Activated CD8-positive, alpha-beta memory T cell treated with anti-CD3 and anti-CD28 coated beads for 48 hours (primary cell): Measurements from ENCODE around the gene SWI5.
"Not testable (repeated sequence)": the region's sequence is repeated elsewhere in the genome, so short reads cannot be mapped to it uniquely, and the experiment has no call there.

ENCODE experiments used
- DNase-seq, 3 experiments: peaks; one replicate each; pipeline ENCODE4 v3.0.0-alpha.2; 2020; ENCODE audit warnings: low read depth in 2 of 3, low spot score in 2 of 3

The SWI5 gene

GRCh38 chr9:128276008-128276573 lies at the start of gene SWI5:
Gene SWI5 (plus strand): TSS chr9:128276276.
- DNase-seq: peak; percentile 99 to 100 (median 100)

GRCh38 chr9:128226412-128226801 lies 49.7 kb upstream of the SWI5 start:
- no peak for DNase-seq

GRCh38 chr9:128230897-128231296 lies 45.2 kb upstream of the SWI5 start:
- not testable (repeated sequence) for DNase-seq

DNA sequence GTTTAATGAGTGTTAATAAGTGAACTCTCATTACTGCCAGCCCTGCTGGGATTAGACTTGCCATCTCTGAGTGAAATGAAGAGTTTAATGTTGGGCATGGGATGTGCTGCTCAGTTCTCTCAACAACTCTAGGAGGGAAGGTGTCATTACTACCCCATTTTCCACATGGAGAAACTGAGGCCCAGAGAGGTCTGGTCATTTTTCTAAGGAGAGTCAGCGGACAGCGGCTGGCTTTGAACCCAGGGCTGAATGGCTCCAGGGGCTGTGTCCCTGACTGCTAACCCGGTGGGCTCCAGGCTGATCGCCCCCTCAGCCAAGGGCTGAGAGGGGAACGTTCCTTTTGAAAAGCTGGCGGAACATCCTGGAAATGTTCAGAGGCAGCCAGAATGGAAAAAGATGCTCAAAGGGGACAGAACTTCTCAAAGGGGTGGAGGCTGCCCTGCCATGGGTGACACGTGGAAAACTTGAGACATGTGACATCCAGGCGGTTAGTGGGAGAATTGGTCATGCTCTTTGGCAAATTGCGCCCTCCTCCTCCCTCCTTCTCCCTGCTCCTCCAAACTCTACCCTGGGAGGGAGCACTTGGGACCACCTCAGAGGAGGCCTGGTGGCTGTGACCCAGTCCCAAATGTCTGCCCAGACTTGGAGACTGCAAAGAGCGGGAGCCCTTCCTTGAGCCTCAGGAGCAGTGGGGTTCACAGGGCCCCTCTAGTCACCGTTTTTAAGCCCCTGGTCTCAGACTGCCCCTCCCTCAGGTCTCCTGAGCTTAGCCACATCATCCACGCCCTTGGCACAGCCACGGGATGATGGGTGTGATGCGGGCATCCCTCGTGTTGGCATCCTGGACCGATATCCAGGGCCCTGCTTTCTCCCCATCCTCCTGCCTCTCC lies 44.2 kb upstream of the SWI5 start:
- DNase-seq: no peak

DNA sequence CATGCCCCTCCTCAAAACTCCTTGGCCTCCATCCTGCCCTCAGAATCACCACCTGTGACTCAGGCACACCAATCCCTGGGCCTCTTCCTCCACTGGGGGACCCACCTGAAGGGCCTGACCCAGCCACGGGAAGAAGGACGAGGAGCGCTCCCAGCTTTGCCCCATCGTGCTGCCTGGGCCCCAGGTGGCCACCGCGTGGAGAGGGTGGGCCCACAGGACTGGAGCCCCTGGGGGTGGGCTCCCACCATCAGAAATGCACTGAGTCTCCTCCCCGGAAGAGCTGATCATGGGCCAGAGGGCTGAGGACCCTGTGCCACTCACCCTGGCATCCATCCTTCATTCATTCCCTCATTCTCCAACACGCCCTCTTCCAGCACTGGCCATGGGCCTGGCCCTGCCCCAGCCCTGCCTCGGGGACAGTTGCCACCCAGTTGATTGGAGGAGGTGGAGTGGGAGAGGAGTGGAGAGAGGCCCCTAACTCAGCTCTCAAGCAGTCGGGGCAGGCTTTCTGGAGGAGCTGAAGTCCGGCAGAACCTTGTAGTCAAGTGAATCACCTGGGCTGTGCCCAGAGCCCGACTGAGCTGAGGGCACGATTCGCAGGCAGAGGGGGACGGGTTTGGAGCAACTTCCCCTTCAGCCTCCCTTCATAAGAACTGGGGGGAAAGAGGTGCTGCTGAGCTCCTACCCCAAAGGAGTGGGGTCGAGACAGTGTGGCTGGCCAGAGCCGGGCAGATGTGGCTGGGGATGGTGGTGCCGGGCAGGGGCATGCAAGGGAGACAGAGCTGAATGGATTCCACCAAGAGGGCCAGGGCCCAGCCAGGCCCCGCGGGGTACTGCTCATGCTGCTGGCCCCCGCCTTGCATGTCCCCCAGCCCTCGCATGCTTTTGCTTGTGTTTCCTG lies 43.3 kb upstream of the SWI5 start:
- DNase-seq: no peak

DNA sequence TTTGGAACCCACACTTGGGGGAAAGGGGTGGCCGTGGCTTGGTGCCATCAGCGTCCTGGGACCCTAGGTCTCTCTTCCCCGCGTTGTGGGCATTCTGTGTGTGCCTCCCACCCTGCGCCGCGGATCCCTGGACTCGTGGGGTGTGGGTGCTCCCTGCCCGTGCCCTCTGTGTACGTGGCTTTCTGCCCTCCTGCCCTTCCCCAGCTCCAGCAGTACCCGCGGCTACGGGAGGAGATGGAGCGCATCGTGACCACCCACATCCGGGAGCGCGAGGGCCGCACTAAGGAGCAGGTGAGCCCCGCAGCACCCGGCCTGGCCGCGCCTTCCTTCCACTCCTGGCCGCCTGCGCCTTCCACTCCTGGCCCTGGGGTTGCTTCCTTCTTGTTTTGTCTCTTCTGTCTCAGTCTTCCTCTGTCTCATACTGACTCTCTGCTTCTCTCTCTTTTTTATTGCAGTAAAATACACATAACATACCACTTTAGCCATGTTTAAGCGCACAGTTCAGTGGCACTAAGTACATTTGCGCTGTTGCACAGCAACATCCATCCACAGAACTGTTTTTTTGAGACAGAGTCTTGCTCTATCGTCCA lies 42.2 kb upstream of the SWI5 start:
- DNase-seq: no peak

GRCh38 chr9:128242124-128242523 lies 34.0 kb upstream of the SWI5 start:
- DNase-seq: no peak

DNA sequence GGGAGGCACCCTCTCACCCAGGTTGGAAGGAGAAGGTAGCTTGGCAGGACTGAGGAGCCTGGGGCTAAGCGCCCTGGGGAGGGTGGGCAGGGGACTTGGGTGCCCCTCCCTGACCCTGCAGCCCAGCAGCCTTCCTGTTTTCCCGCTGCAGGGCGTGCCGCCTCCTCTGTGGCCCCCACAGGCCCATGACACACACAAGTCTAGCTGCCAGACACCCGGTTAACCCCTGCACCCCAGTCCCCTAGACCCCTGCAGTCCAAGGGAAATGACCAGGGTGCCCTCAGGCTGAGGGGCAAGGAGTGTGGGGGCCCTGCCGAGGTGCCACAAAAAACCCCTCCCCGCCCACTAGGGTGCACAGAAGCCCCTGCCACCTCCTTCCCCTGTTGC lies 33.3 kb upstream of the SWI5 start:
- no peak for DNase-seq

GRCh38 chr9:128243215-128244018 lies 32.7 kb upstream of the SWI5 start:
- no peak for DNase-seq

DNA sequence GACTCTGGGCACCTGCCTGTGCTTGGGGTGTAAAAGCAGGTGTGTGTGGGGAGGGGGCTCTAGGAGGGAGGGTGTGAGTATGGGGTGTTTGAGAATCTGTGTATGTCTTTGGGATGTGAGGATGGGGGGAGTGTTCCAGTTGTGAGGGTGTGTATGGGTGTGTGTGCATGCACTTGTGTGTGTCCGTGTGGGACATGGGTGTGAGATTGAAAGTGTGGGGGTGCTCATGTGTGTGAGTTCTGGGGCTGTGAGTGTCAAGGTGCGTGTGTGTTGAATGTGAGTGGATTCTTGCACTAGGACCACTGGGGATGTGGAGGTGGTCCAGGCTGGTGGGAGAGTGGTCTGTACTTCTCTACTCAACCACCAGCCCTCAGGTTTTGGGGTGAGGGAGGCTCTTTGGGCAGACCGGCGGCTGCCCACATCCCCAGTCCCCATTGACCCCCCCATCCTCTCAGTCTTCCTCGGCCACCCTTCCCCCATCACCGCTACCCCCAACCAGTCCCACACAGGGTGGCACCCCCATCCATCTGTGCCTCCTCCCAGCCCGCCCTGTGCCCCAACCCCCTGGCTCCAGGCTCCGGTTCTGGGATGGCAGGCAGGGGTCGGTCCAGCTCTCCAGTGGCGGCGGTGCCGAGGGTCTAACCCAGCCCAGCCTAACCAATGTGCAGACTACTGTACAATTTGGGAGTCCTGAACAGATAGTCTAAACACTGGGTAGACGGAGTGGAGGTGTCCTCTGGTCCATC lies 31.8 kb upstream of the SWI5 start:
- no peak for DNase-seq

DNA sequence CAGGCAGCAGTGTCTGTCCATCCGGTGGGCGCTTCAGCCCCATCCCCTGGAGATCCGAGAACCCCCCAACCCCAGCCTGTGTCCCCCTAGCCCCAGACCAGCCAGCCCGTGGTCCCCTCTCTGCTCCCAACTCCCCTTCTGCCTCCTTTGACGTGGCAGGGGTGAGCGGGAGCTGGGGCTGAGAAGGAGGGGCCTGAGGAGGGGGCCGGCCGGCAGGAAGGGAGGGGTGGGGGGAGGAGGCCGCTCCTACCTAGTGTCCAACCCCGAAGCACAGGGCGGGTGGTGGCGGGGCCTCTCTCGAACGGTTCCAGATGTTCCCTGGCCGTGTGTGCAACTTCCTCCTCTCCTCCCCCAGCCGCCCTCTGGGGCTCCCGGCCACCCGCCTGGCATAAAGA lies 31.2 kb upstream of the SWI5 start:
- DNase-seq: no peak

- no peak for DNase-seq
These were observed 30.5 kb upstream of the SWI5 start for GRCh38 chr9:128245421-128246151.

DNA sequence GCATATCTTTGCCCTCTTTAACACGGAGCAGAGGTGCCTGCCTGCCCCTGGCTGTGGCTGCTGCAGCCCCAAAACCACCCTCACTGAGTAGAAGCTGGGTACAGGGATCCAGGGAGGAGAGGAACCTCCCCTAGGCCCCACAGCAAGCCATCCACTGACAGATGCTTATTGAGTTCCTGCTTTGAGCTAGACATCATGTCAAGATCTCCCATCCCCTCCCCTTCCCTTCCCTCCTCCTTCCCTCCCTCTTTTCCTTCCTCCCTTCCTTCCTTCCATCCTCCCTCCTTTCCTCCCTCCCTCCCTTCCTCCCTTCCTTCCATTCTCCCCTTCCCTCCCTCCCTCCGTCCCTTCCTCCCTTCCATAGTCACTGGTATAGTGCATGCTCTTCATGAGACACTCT lies 29.6 kb upstream of the SWI5 start:
- no peak for DNase-seq

DNA sequence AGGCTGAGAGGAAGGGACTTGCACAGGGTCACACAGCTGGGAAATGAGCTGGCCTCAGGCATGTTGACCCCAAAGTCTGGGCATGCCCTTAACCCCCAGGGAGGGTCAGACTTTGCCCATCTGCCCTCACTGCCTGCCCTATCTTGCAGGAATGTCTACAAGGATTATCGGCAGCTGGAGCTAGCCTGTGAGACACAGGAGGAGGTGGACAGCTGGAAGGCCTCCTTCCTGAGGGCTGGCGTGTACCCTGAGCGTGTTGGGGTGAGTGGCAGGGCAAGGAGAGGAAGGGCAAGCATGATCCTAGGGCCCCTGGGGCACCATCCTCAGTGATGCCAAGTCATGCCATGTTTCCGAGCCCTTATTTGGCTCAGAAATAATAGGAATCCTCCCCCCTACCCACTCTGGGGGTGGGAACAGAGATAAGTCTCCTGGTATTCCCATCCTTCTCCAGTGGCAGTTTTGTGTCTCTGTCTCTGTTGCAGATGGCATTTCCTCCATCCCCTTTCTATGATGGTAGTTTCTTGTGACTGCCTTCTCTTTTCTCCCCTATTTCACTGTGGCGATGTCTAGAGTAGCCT lies 28.8 kb upstream of the SWI5 start:
- DNase-seq: no peak

DNA sequence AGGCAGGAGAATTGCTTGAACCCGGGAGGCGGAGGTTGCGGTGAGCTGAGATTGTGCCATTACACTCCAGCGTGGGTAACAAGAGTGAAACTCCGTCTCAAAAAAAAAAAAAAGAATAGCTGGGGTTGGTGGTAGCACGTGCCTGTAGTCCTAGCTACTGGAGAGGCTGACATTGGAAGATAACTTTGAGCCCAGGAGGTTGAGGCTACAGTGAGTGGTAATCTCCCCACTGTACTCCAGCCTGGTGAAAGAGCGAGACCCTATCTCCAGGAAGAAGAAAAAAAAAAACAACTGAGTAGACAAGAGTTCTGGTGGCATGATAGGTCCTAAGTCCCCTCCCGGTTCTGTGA lies 26.5 kb upstream of the SWI5 start:
- no peak for DNase-seq

DNA sequence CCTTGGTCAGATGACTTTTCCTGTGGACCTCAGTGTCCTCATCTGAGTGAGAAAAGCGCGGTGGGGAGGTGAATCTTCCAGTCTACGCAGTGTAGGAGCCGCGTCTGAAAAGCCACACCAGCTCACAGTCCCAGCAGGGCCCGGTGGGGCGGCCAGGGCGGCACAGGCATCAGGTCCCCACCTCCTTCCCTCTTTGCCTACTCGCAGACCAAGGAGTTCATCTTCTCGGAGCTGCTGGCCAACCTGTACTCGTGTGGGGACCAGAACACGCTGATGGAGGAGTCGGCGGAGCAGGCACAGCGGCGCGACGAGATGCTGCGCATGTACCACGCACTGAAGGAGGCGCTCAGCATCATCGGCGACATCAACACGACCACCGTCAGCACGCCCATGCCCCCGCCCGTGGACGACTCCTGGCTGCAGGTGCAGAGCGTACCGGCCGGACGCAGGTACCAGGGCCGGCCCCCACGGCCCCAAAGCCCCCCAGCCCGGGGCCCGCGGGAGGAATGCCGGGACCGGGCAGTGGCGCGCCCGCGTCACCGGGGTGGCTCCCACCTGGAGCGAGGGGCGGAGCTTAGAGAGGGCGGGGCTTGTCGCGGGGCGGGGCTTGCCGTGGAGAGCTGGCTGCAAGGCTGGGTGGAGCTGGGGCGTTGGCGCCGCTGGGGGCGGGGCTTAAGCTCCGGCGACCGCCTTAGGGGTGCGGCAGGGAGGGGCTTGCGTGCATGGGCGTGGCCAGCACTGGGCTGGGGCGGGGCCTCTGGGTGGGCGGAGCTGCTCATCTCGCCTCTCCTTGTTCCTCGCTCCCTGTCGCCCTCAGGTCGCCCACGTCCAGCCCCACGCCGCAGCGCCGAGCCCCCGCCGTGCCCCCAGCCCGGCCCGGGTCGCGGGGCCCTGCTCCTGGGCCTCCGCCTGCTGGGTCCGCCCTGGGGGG lies 25.9 kb upstream of the SWI5 start:
- peak; percentile 95 to 100 (median 100) for DNase-seq

GRCh38 chr9:128250839-128251731 lies 25.0 kb upstream of the SWI5 start:
- no peak for DNase-seq
